GM21723 (cell line): Measurements from ENCODE around the gene SMURF2.
"Not testable (repeated sequence)": the region's sequence is repeated elsewhere in the genome, so short reads cannot be mapped to it uniquely, and the experiment has no call there.

Experiments
- ATAC-seq: cut with Tn5 transposase; IDR thresholded peaks from one replicate; pipeline ENCODE4 v1.9.1; 2021; ENCODE audit warnings: mild to moderate bottlenecking, moderate library complexity; ENCODE audit not compliant: unreplicated experiment

The SMURF2 gene

GRCh38 chr17:64632606-64633005, 29.5 kb downstream of the SMURF2 start:
- ATAC-seq, result no peak

GRCh38 chr17:64632194-64632593, 29.9 kb downstream of the SMURF2 start:
- no peak for ATAC-seq

GRCh38 chr17:64630309-64631223, 31.5 kb downstream of the SMURF2 start:
- no peak for ATAC-seq

- ATAC-seq, result peak; percentile 57
Observed at GRCh38 chr17:64628641-64629040, 33.5 kb downstream of the SMURF2 start.

- ATAC-seq, result no peak
Observed at GRCh38 chr17:64627797-64628196, 34.3 kb downstream of the SMURF2 start.

- no peak for ATAC-seq
Observed at GRCh38 chr17:64626827-64627226, 35.3 kb downstream of the SMURF2 start.

GRCh38 chr17:64625541-64625940, 36.6 kb downstream of the SMURF2 start:
- no peak for ATAC-seq

GRCh38 chr17:64622931-64623654, 39.0 kb downstream of the SMURF2 start:
- ATAC-seq, result no peak

- ATAC-seq, result no peak
Observed at GRCh38 chr17:64621772-64622171, 40.3 kb downstream of the SMURF2 start.

- no peak for ATAC-seq
Observed at GRCh38 chr17:64618848-64619247, 43.3 kb downstream of the SMURF2 start.

- ATAC-seq, result no peak
Observed at GRCh38 chr17:64617125-64617780, 44.9 kb downstream of the SMURF2 start.

- ATAC-seq, result no peak
Observed at GRCh38 chr17:64615028-64615677, 47.0 kb downstream of the SMURF2 start.

- ATAC-seq, result no peak
Observed at GRCh38 chr17:64614266-64615027, 47.7 kb downstream of the SMURF2 start.

- no peak for ATAC-seq
Observed at GRCh38 chr17:64611369-64611768, 50.7 kb downstream of the SMURF2 start.

- not testable (repeated sequence) for ATAC-seq
Observed at GRCh38 chr17:64610244-64610643, 51.9 kb downstream of the SMURF2 start.

GRCh38 chr17:64608571-64608981, 53.5 kb downstream of the SMURF2 start:
- ATAC-seq, result no peak

- ATAC-seq, result no peak
Observed at GRCh38 chr17:64607862-64608565, 54.1 kb downstream of the SMURF2 start.

- ATAC-seq, result not testable (repeated sequence)
Observed at GRCh38 chr17:64604532-64604931, 57.6 kb downstream of the SMURF2 start.

GRCh38 chr17:64603987-64604386, 58.1 kb downstream of the SMURF2 start:
- no peak for ATAC-seq

- peak; percentile 10 for ATAC-seq
Observed at GRCh38 chr17:64599827-64600226, 62.3 kb downstream of the SMURF2 start.
